WTC11 (cell line): Measurements from ENCODE around the gene IGFBP5.

Source experiments
- FOXK1 ChIP-seq: sonication (generic); formaldehyde crosslinking; IDR thresholded peaks from 2 replicates; pipeline ENCODE4 v1.8.0; 2022; ENCODE audit warnings: mild to moderate bottlenecking, moderate library complexity, missing genetic modification reagents
- KAT7 ChIP-seq: sonication (generic); formaldehyde crosslinking; IDR thresholded peaks from 2 replicates; pipeline ENCODE4 v1.8.1; 2023; ENCODE audit warnings: missing genetic modification reagents, mild to moderate bottlenecking, borderline replicate concordance
- OVOL2 ChIP-seq: fragments of 250-450 bp; sonication (Bioruptor Pico); IDR thresholded peaks from 2 replicates; pipeline ENCODE4 v1.9.0; 2021; ENCODE audit warnings: mild to moderate bottlenecking, borderline replicate concordance
- ZNF121 ChIP-seq: sonication (generic); formaldehyde crosslinking; IDR thresholded peaks from 2 replicates; pipeline ENCODE4 v1.8.0; 2023; ENCODE audit warnings: missing genetic modification reagents
- TF ChIP-seq, protein P1 (sequence below): fragments of 200-600 bp; IDR thresholded peaks from 2 replicates; pipeline ENCODE4 v1.8.0; 2022; ENCODE audit warnings: antibody characterized with exemption
- TF ChIP-seq, protein P2 (sequence below): sonication (generic); formaldehyde crosslinking; IDR thresholded peaks from 2 replicates; pipeline ENCODE4 v1.8.1; 2023; ENCODE audit warnings: mild to moderate bottlenecking, missing genetic modification reagents, moderate library complexity

DNA sequence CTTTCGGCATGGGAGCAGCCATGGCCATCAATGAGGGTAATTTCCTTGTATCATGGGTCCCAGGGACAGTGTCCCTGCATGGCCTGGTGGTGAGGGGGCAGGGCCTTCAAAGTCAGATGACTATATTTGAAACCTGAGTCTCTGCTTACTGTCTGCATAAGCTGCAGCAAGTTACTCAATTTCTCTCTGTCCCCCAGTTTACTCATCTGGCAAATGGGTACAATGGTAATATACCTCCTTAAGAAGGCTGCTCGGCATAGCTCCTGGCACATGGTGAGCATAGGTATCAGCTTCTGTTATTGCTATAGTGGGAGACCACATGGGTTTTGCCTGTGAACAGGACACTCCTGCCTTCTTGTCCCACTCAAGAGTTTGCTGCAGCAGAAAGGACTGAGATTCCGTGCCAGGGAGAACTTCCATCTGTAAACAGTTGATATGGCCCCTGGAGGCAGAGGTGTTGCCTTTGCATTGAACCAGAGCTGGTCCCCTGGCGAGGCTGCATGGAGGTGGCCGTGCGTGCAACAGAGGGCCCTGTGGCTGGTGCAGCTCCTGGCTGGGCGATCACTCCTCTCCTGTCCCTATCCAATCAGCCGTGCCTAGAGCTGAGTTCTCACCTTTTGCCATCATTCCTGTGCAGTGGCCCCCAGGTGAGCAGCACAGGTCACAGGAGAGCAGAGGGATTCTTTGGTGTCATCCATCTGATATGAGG is 22.7 kb upstream of the IGFBP5 start:
- TF ChIP-seq FOXK1 (CRISPR knock-in tag) (no peak), ZNF121 (CRISPR knock-in tag) (no peak), KAT7 (no peak), OVOL2 (CRISPR knock-in tag) (no peak)
- TF ChIP-seq, protein P1, sequence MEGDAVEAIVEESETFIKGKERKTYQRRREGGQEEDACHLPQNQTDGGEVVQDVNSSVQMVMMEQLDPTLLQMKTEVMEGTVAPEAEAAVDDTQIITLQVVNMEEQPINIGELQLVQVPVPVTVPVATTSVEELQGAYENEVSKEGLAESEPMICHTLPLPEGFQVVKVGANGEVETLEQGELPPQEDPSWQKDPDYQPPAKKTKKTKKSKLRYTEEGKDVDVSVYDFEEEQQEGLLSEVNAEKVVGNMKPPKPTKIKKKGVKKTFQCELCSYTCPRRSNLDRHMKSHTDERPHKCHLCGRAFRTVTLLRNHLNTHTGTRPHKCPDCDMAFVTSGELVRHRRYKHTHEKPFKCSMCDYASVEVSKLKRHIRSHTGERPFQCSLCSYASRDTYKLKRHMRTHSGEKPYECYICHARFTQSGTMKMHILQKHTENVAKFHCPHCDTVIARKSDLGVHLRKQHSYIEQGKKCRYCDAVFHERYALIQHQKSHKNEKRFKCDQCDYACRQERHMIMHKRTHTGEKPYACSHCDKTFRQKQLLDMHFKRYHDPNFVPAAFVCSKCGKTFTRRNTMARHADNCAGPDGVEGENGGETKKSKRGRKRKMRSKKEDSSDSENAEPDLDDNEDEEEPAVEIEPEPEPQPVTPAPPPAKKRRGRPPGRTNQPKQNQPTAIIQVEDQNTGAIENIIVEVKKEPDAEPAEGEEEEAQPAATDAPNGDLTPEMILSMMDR, result no peak
- TF ChIP-seq, protein P2, sequence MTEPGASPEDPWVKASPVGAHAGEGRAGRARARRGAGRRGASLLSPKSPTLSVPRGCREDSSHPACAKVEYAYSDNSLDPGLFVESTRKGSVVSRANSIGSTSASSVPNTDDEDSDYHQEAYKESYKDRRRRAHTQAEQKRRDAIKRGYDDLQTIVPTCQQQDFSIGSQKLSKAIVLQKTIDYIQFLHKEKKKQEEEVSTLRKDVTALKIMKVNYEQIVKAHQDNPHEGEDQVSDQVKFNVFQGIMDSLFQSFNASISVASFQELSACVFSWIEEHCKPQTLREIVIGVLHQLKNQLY, result no peak
